Activated CD8-positive, alpha-beta memory T cell treated with anti-CD3 and anti-CD28 coated beads, Interleukin-2, amount 50 U/mL, for 1 hour (primary cell): ENCODE results near the gene ADAM8.

Source experiments
- DNase-seq: peaks from one replicate; pipeline ENCODE4 v3.0.0-alpha.2; 2020; ENCODE audit errors: extremely low read depth

Gene ADAM8

DNA sequence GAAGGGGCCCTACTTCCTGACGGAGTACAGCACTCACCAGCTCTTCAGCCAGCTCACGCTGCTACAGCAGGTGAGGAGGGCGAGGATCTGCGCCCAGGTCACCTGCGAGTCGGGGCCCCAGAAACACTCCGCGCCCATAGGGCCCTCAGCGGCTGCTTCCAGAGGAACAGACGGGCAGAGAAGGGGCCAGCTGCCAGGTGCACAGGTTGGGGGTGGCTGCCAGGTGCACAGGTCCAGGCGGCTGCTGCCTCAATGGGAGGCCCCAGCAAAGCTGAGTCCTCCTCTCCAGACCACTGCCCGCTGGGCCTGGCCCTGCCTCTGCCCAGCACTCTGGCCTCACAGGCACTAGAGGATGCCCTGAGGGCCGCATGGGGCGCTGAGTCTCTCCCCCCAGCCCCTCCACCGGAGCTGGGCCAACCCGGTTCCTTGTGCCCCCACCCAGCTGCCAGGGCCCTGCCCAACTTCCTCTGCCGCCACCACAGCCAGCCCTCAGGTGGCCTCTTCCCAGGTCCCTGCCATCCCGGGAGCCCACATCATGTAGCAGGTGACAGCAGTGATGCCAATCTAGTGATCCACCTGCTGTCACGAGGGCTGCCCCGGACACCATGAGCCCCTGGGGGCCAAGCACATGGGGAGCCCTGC, 63.7 kb downstream of the ADAM8 start:
- DNase-seq = no peak
